ENCODE measurements around the gene TRIM67.

- TF ChIP-seq SMC3 (IDR thresholded peaks at IDR 0.05; ENCODE audit: low read depth, low read length) = no peak
- TF ChIP-seq CTCF (conservative IDR thresholded peaks at IDR 0.05; ENCODE audit: low read depth, low read length) = no peak
- TF ChIP-seq RFX5 (IDR thresholded peaks at IDR 0.05; ENCODE audit: low read depth, low read length) = no peak
- no peak for TF ChIP-seq POLR2A (IDR thresholded peaks at IDR 0.05; ENCODE audit: low read depth, low read length)
Observed at GRCh38 chr1:231238298-231238697, 76.4 kb downstream of the TRIM67 start.

All from IMR-90 (cell line).